ENCODE data around the gene GLDC. TPM values are rescaled to one million over a fixed set of nuclear protein-coding genes. Genes with fewer than 3 reads are reported as not detected.

Gene GLDC
- total and polyA plus RNA-seq, 2 donors (not counting 1 experiment from before 2014, with no cell fraction given) = 0.71 to 0.86 TPM

- no peaks in the 10 kb centered on the region for H3K36me3 ChIP-seq (replicated peaks in 1 of 2; ENCODE audit: control extremely low read depth in 1 of 2, control insufficient read depth in 1 of 2, extremely low read depth in 1 of 2, insufficient read depth in 2 of 2, low read length in 1 of 2)
- no peak overlapping the region for H3K27ac ChIP-seq (ENCODE audit: low read length in 2 of 2)
- H3K4me3 ChIP-seq (ENCODE audit: control extremely low read depth in 1 of 5, extremely low read depth in 1 of 5, insufficient read depth in 1 of 5, low read depth in 2 of 5, low read length in 4 of 5) = no peak overlapping the region
- H2AFZ ChIP-seq (ENCODE audit: insufficient read depth, low read depth, low read length, poor library complexity, severe bottlenecking) = no peak overlapping the region
- H3K27ac Mint-ChIP-seq = no peak overlapping the region
- peaks cover 15 to 23% of the 10 kb centered on the region in 2 donors for H3K4me1 ChIP-seq (ENCODE audit: control insufficient read depth in 2 of 2, insufficient read depth in 2 of 2, low read length in 2 of 2)
- H3K27me3 ChIP-seq (replicated peaks in 1 of 4; ENCODE audit: control extremely low read depth in 1 of 4, control insufficient read depth in 3 of 4, insufficient read depth in 4 of 4, low read length in 3 of 4) = peaks cover 0 to 34% (median 23%) of the 10 kb centered on the region in 4 experiments
- no peak for DNase-seq
- H3K4me1 Mint-ChIP-seq = peaks cover 26% of the 10 kb centered on the region
- no peak overlapping the region for H3K4me3 Mint-ChIP-seq
- H4K20me1 ChIP-seq (ENCODE audit: control insufficient read depth, insufficient read depth, low read length, poor library complexity, severe bottlenecking) = no peaks in the 10 kb centered on the region
- 76% methylated on average over 7 of the region's 9 CpGs for WGBS (ENCODE audit: insufficient coverage)
- H3K79me2 ChIP-seq (ENCODE audit: control insufficient read depth, insufficient read depth, low read length) = no peaks in the 10 kb centered on the region
- H3K9ac ChIP-seq (ENCODE audit: low read length) = no peak overlapping the region
- H3K4me2 ChIP-seq (replicated peaks; ENCODE audit: low read depth, low read length, poor library complexity, severe bottlenecking) = no peak overlapping the region
- no peaks in the 10 kb centered on the region for H3K9me3 Mint-ChIP-seq (ENCODE audit: insufficient read depth)
- ChIA-PET POLR2A (interaction anchor here (0.6 kb wide), 2 partner anchors 10 to 612 kb away, joined by 4 to 6 read pairs; no protein-coding TSS in a partner anchor), CTCF (interaction anchor here (1.2 kb wide), 1 partner anchor 27 kb away, joined by 5 read pairs; no protein-coding TSS in a partner anchor)
- intact Hi-C loops (cut with micrococcal nuclease) = no loop called here
- ATAC-seq (ENCODE audit: low read depth) = no peak
- peaks cover 47% of the 10 kb centered on the region for H3K27me3 Mint-ChIP-seq
- H3K9me3 ChIP-seq (ENCODE audit: control extremely low read depth in 1 of 3, control insufficient read depth in 2 of 3, insufficient read depth in 1 of 3, low read length in 2 of 3) = no peaks in the 10 kb centered on the region
- TF ChIP-seq EZH2 (IDR thresholded peaks at IDR 0.05; ENCODE audit: borderline replicate concordance, insufficient read depth, low read depth, low read length, poor library complexity, severe bottlenecking) = no peak
- TF ChIP-seq, protein P1, sequence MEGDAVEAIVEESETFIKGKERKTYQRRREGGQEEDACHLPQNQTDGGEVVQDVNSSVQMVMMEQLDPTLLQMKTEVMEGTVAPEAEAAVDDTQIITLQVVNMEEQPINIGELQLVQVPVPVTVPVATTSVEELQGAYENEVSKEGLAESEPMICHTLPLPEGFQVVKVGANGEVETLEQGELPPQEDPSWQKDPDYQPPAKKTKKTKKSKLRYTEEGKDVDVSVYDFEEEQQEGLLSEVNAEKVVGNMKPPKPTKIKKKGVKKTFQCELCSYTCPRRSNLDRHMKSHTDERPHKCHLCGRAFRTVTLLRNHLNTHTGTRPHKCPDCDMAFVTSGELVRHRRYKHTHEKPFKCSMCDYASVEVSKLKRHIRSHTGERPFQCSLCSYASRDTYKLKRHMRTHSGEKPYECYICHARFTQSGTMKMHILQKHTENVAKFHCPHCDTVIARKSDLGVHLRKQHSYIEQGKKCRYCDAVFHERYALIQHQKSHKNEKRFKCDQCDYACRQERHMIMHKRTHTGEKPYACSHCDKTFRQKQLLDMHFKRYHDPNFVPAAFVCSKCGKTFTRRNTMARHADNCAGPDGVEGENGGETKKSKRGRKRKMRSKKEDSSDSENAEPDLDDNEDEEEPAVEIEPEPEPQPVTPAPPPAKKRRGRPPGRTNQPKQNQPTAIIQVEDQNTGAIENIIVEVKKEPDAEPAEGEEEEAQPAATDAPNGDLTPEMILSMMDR (IDR thresholded peaks at IDR 0.05) = no peak
Measured at GRCh38 chr9:6640268-6641051, 5.1 kb downstream of the GLDC start.

DNA sequence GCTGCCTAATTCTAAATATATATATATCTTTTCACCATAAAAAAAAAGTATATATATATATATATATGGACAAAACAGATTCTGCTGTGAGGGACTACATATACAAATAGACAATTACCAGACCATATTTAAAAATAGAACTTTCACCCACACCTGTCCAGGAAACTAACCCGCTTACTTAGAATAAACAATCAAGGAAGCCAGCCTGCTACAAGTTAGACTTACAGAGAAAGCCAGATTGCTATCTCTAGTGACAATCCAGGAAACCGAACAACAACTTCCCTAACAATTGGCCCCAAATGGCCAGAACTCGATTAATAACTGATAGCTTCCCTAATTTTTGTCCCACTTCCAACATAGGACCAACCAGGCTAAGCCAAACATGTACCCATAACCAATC, 5.9 kb downstream of the GLDC start:
- no peaks in the 10 kb centered on the region for H3K9me3 Mint-ChIP-seq (ENCODE audit: insufficient read depth)
- POLR2A ChIA-PET = interaction anchor here (0.6 kb wide), 1 partner anchor 19 kb away, joined by 5 read pairs; no protein-coding TSS in a partner anchor

More for the DNA sequence above, 5.9 kb downstream of the GLDC start:
- H3K4me2 ChIP-seq (replicated peaks; ENCODE audit: low read depth, low read length, poor library complexity, severe bottlenecking) = no peak overlapping the region
- intact Hi-C loops (cut with micrococcal nuclease) = no loop called here
- H3K9ac ChIP-seq (ENCODE audit: low read length) = no peak overlapping the region
- no peaks in the 10 kb centered on the region for H3K79me2 ChIP-seq (ENCODE audit: control insufficient read depth, insufficient read depth, low read length)
- H3K4me3 Mint-ChIP-seq = no peak overlapping the region
- peaks cover 22% of the 10 kb centered on the region for H3K4me1 Mint-ChIP-seq
- no peak for DNase-seq
- no peak for TF ChIP-seq EZH2 (IDR thresholded peaks at IDR 0.05; ENCODE audit: borderline replicate concordance, insufficient read depth, low read depth, low read length, poor library complexity, severe bottlenecking)
- TF ChIP-seq, protein P1 (IDR thresholded peaks at IDR 0.05) = no peak
- CTCF ChIA-PET = interaction anchor here (1.1 to 1.2 kb wide), 2 partner anchors 14 to 28 kb away, joined by 3 to 5 read pairs; no protein-coding TSS in a partner anchor
- 67% methylated on average over 3 of the region's 3 CpGs for WGBS (ENCODE audit: insufficient coverage)
- H3K27ac ChIP-seq (ENCODE audit: low read length in 2 of 2) = no peak overlapping the region
- H3K36me3 ChIP-seq (replicated peaks in 1 of 2; ENCODE audit: control extremely low read depth in 1 of 2, control insufficient read depth in 1 of 2, extremely low read depth in 1 of 2, insufficient read depth in 2 of 2, low read length in 1 of 2) = no peaks in the 10 kb centered on the region
- H3K4me3 ChIP-seq (ENCODE audit: control extremely low read depth in 1 of 5, extremely low read depth in 1 of 5, insufficient read depth in 1 of 5, low read depth in 2 of 5, low read length in 4 of 5) = no peak overlapping the region
- H3K27me3 Mint-ChIP-seq = peaks cover 48% of the 10 kb centered on the region
- ATAC-seq (ENCODE audit: low read depth) = no peak
- H3K9me3 ChIP-seq (ENCODE audit: control extremely low read depth in 1 of 3, control insufficient read depth in 2 of 3, insufficient read depth in 1 of 3, low read length in 2 of 3) = no peaks in the 10 kb centered on the region
- H3K4me1 ChIP-seq (ENCODE audit: control insufficient read depth in 2 of 2, insufficient read depth in 2 of 2, low read length in 2 of 2) = peaks cover 9 to 19% of the 10 kb centered on the region in 2 donors
- H4K20me1 ChIP-seq (ENCODE audit: control insufficient read depth, insufficient read depth, low read length, poor library complexity, severe bottlenecking) = no peaks in the 10 kb centered on the region
- no peak overlapping the region for H2AFZ ChIP-seq (ENCODE audit: insufficient read depth, low read depth, low read length, poor library complexity, severe bottlenecking)
- H3K27me3 ChIP-seq (replicated peaks in 1 of 4; ENCODE audit: control extremely low read depth in 1 of 4, control insufficient read depth in 3 of 4, insufficient read depth in 4 of 4, low read length in 3 of 4) = peaks cover 0 to 29% (median 19%) of the 10 kb centered on the region in 4 experiments
- no peak overlapping the region for H3K27ac Mint-ChIP-seq

All from B cell (primary cell).